ENCODE results near the gene RASA3. TPM values are rescaled to one million over a fixed set of nuclear protein-coding genes. Genes with fewer than 3 reads are reported as not detected.

The RASA3 gene
- total RNA-seq, 1 experiment from 2014 or later = 0.95 TPM

GRCh38 chr13:113974304-113975281 lies 157.8 kb downstream of the RASA3 start:
- ChIA-PET CTCF (no interaction called here), POLR2A (no interaction called here)
- no peak overlapping the region for H3K4me3 Mint-ChIP-seq (ENCODE audit: unreplicated experiment)
- no peaks in the 10 kb centered on the region for H3K36me3 ChIP-seq (ENCODE audit: control insufficient read depth, insufficient read depth, low read length)
- no peak overlapping the region for H3K27ac Mint-ChIP-seq (ENCODE audit: unreplicated experiment)
- BruUV-seq (replicated peaks) = no TSS peak
- no peaks in the 10 kb centered on the region for H3K36me3 Mint-ChIP-seq (ENCODE audit: insufficient read depth, unreplicated experiment)
- no peaks in the 10 kb centered on the region for H3K27me3 ChIP-seq (replicated peaks; ENCODE audit: control insufficient read depth, insufficient read depth, low read length)
- H3K4me1 ChIP-seq = peaks cover 10% of the 10 kb centered on the region
- no peak overlapping the region for H3K4me3 ChIP-seq (ENCODE audit: low read depth, low read length)
- H3K4me1 Mint-ChIP-seq (ENCODE audit: low read depth, unreplicated experiment) = no peaks in the 10 kb centered on the region
- no peaks in the 10 kb centered on the region for H3K9me3 Mint-ChIP-seq (ENCODE audit: unreplicated experiment)
- no peak for DNase-seq
- TF ChIP-seq CTCF (IDR thresholded peaks at IDR 0.05; ENCODE audit: insufficient read depth in 1 of 2, low read depth in 1 of 2, low read length in 1 of 2, severe bottlenecking in 1 of 2, unreplicated experiment in 1 of 2) = no peak
- H3K27me3 Mint-ChIP-seq (ENCODE audit: insufficient read depth, unreplicated experiment) = no peaks in the 10 kb centered on the region
- no peaks in the 10 kb centered on the region for H3K9me3 ChIP-seq
- intact Hi-C loops (cut with micrococcal nuclease; ENCODE audit: unreplicated experiment) = no loop called here

GRCh38 chr13:113973218-113974164 lies 158.9 kb downstream of the RASA3 start, which contains the start of gene C13orf46:
TSS of gene C13orf46 (minus strand) at chr13:113974076. CDS start at chr13:113973997, 79 bp downstream.
- Histone ChIP-seq H3K4me1 (peaks cover 10% of the 10 kb centered on the region), H3K36me3 (ENCODE audit: control insufficient read depth, insufficient read depth, low read length) (no peaks in the 10 kb centered on the region), H3K9me3 (no peaks in the 10 kb centered on the region), H3K4me3 (ENCODE audit: low read depth, low read length) (no peak within 1 kb of the TSS), H3K27me3 (replicated peaks; ENCODE audit: control insufficient read depth, insufficient read depth, low read length) (no peaks in the 10 kb centered on the region)
- no TSS peak for BruUV-seq (replicated peaks)
- DNase-seq = no peak
- Mint-ChIP-seq H3K36me3 (ENCODE audit: insufficient read depth, unreplicated experiment) (no peaks in the 10 kb centered on the region), H3K4me3 (ENCODE audit: unreplicated experiment) (no peak within 1 kb of the TSS), H3K9me3 (ENCODE audit: unreplicated experiment) (no peaks in the 10 kb centered on the region), H3K27me3 (ENCODE audit: insufficient read depth, unreplicated experiment) (no peaks in the 10 kb centered on the region), H3K4me1 (ENCODE audit: low read depth, unreplicated experiment) (no peaks in the 10 kb centered on the region), H3K27ac (ENCODE audit: unreplicated experiment) (no peak within 1 kb of the TSS)
- no peak for TF ChIP-seq CTCF (IDR thresholded peaks at IDR 0.05; ENCODE audit: insufficient read depth in 1 of 2, low read depth in 1 of 2, low read length in 1 of 2, severe bottlenecking in 1 of 2, unreplicated experiment in 1 of 2)
- POLR2A ChIA-PET = no interaction called here
- CTCF ChIA-PET = no interaction called here
- intact Hi-C loops (cut with micrococcal nuclease; ENCODE audit: unreplicated experiment) = no loop called here
